GM18505 (cell line): ENCODE measurements around the gene SPATA16.

ENCODE experiments used
- ATAC-seq: cut with Tn5 transposase; IDR thresholded peaks from one replicate; pipeline ENCODE4 v1.9.1; 2021; ENCODE audit not compliant: unreplicated experiment
- POLR2A ChIP-seq: IDR thresholded peaks from 4 replicates; pipeline ENCODE4 v1.6.1; 2011; ENCODE audit warnings: borderline replicate concordance; ENCODE audit not compliant: insufficient read depth, insufficient read length; ENCODE audit errors: extremely low read depth

Gene SPATA16

GRCh38 chr3:172924546-172924945, 216.5 kb downstream of the SPATA16 start:
- ATAC-seq: no peak
- no peak for TF ChIP-seq POLR2A

- no peak for ATAC-seq
- no peak for TF ChIP-seq POLR2A
Observed at GRCh38 chr3:172919297-172919683, 221.7 kb downstream of the SPATA16 start.

- no peak for ATAC-seq
- TF ChIP-seq POLR2A: no peak
Observed at GRCh38 chr3:172918568-172919296, 222.3 kb downstream of the SPATA16 start.

GRCh38 chr3:172918165-172918564, 222.9 kb downstream of the SPATA16 start:
- ATAC-seq: no peak
- TF ChIP-seq POLR2A: no peak

- TF ChIP-seq POLR2A: no peak
Observed at GRCh38 chr3:172915911-172916514, 225.0 kb downstream of the SPATA16 start.

GRCh38 chr3:172914854-172915253, 226.2 kb downstream of the SPATA16 start:
- no peak for ATAC-seq

More at GRCh38 chr3:172915911-172916514, 225.0 kb downstream of the SPATA16 start:
- ATAC-seq: no peak

GRCh38 chr3:172913911-172914655, 227.0 kb downstream of the SPATA16 start:
- no peak for TF ChIP-seq POLR2A
- no peak for ATAC-seq

More at GRCh38 chr3:172914854-172915253, 226.2 kb downstream of the SPATA16 start:
- TF ChIP-seq POLR2A: no peak

GRCh38 chr3:172911142-172911541, 229.9 kb downstream of the SPATA16 start:
- ATAC-seq: no peak

GRCh38 chr3:172908771-172909270, 232.2 kb downstream of the SPATA16 start:
- ATAC-seq: no peak
- TF ChIP-seq POLR2A: no peak

More at GRCh38 chr3:172911142-172911541, 229.9 kb downstream of the SPATA16 start:
- TF ChIP-seq POLR2A: no peak

GRCh38 chr3:172905451-172905850, 235.6 kb downstream of the SPATA16 start:
- no peak for TF ChIP-seq POLR2A

GRCh38 chr3:172904711-172905373, 236.2 kb downstream of the SPATA16 start:
- ATAC-seq: no peak
- no peak for TF ChIP-seq POLR2A

More at GRCh38 chr3:172905451-172905850, 235.6 kb downstream of the SPATA16 start:
- ATAC-seq: no peak

- TF ChIP-seq POLR2A: no peak
- ATAC-seq: no peak
Observed at GRCh38 chr3:172903642-172904320, 237.3 kb downstream of the SPATA16 start.
